Right atrium auricular region (tissue), 2 donors: Measurements from ENCODE around the gene GP1BB. TPM values are rescaled to one million over a fixed set of nuclear protein-coding genes. Genes with fewer than 3 reads are reported as not detected.

ENCODE experiments used
- DNase-seq: peaks from one replicate; pipeline ENCODE4 v3.0.0-alpha.2; 2019; ENCODE audit warnings: low spot score
- H3K27ac ChIP-seq, 2 donors: fragments of 200-600 bp; sonication (generic); 1 replicate in 1 of 2; 2 replicates in 1 of 2; pipeline ENCODE4 v1.5.1; 2016 to 2019
- H3K27me3 ChIP-seq, 2 donors: fragments of 200-600 bp; sonication (generic); one replicate each; pipeline versions ENCODE4 v1.5.1 to v1.6.0; 2017 to 2019
- H3K36me3 ChIP-seq: fragments of 200-600 bp; sonication (generic); one replicate; pipeline ENCODE4 v1.5.1; 2016
- H3K4me1 ChIP-seq, 2 donors: fragments of 200-600 bp; sonication (generic); one replicate each; pipeline versions ENCODE4 v1.5.1 to v1.6.0; 2017 to 2019
- H3K4me3 ChIP-seq, 2 donors: fragments of 200-600 bp; sonication (generic); 1 replicate in 1 of 2; 2 replicates in 1 of 2; pipeline ENCODE4 v1.5.1; 2017 to 2019; ENCODE audit warnings: mild to moderate bottlenecking in 1 of 2, moderate library complexity in 1 of 2
- H3K9me3 ChIP-seq, 2 donors: fragments of 200-600 bp; sonication (generic); one replicate each; pipeline ENCODE4 v1.5.1; 2019
- CTCF ChIP-seq, 2 donors: fragments of 200-600 bp; sonication (generic); IDR thresholded peaks; one replicate each; pipeline ENCODE4 v1.5.1; 2019; ENCODE audit warnings: antibody characterized with exemption in 2 of 2
- total RNA-seq, 2 donors: library from RNA; depleted of rRNA; stranded (reverse); fragments of >200 nt; gene quantifications; one replicate each; pipeline ENCODE4 v1.1.0, GENCODE V29; 2016

The GP1BB gene
- total RNA-seq, 2 donors from 2014 or later = 25.8 to 34.7 TPM

GRCh38 chr22:19710769-19711106, 12.6 kb upstream of the GP1BB start:
- TF ChIP-seq CTCF (IDR thresholded peaks at IDR 0.05) = no peak
- Histone ChIP-seq H3K27me3 (no peaks in the 10 kb centered on the region), H3K4me1 (peaks cover 0 to 40% of the 10 kb centered on the region in 2 donors), H3K9me3 (no peaks in the 10 kb centered on the region), H3K27ac (no peak overlapping the region), H3K4me3 (no peak overlapping the region), H3K36me3 (no peaks in the 10 kb centered on the region)
- DNase-seq = no peak

- no peaks in the 10 kb centered on the region for H3K27me3 ChIP-seq
- H3K9me3 ChIP-seq = no peaks in the 10 kb centered on the region
- no peak overlapping the region for H3K27ac ChIP-seq
- no peaks in the 10 kb centered on the region for H3K36me3 ChIP-seq
- no peak for TF ChIP-seq CTCF (IDR thresholded peaks at IDR 0.05)
- no peak overlapping the region for H3K4me3 ChIP-seq
- peaks cover 0 to 57% of the 10 kb centered on the region in 2 donors for H3K4me1 ChIP-seq
- no peak for DNase-seq
These were observed 10.1 kb upstream of the GP1BB start for GRCh38 chr22:19713245-19713644.

- peak overlapping the region; percentile 64 to 72 for H3K4me3 ChIP-seq
- peaks cover 0 to 57% of the 10 kb centered on the region in 2 donors for H3K4me1 ChIP-seq
- no peak for DNase-seq
- H3K36me3 ChIP-seq = no peaks in the 10 kb centered on the region
- H3K27ac ChIP-seq = peak overlapping the region; percentile 40 to 55
- H3K9me3 ChIP-seq = no peaks in the 10 kb centered on the region
- H3K27me3 ChIP-seq = no peaks in the 10 kb centered on the region
- no peak for TF ChIP-seq CTCF (IDR thresholded peaks at IDR 0.05)
These were observed 9.6 kb upstream of the GP1BB start for GRCh38 chr22:19713650-19714311.

GRCh38 chr22:19714312-19715187, 8.8 kb upstream of the GP1BB start, which contains the start of gene SEPTIN5:
Gene SEPTIN5, plus strand, starts transcription at chr22:19714503. Its CDS starts 86 bp downstream, at chr22:19714589.
- Histone ChIP-seq H3K27me3 (no peaks in the 10 kb centered on the region), H3K36me3 (no peaks in the 10 kb centered on the region), H3K27ac (peak within 1 kb of the TSS; percentile 61 to 72), H3K9me3 (no peaks in the 10 kb centered on the region), H3K4me3 (peak within 1 kb of the TSS; percentile 64 to 72), H3K4me1 (peaks cover 0 to 56% of the 10 kb centered on the region in 2 donors)
- DNase-seq = no peak
- no peak for TF ChIP-seq CTCF (IDR thresholded peaks at IDR 0.05)

GRCh38 chr22:19715188-19715930, 8.0 kb upstream of the GP1BB start:
- no peak for TF ChIP-seq CTCF (IDR thresholded peaks at IDR 0.05)
- peaks cover 0 to 58% of the 10 kb centered on the region in 2 donors for H3K4me1 ChIP-seq
- H3K9me3 ChIP-seq = no peaks in the 10 kb centered on the region
- peak overlapping the region; percentile 64 to 72 for H3K4me3 ChIP-seq
- H3K27ac ChIP-seq = peak overlapping the region in 1 of 2 donors; percentile 72
- no peaks in the 10 kb centered on the region for H3K27me3 ChIP-seq
- peaks cover 4% of the 10 kb centered on the region for H3K36me3 ChIP-seq
- no peak for DNase-seq
